HUES6 (cell line): Measurements from ENCODE around the gene KDM3B.

ENCODE experiments used
- H3K27ac ChIP-seq: 2 replicates; pipeline ENCODE4 v1.7.0; 2013; ENCODE audit warnings: low read depth, mild to moderate bottlenecking, low read length, inconsistent platforms
- H3K27me3 ChIP-seq: 2 replicates; pipeline ENCODE4 v1.6.1; 2013; ENCODE audit warnings: low read length; ENCODE audit not compliant: control insufficient read depth, insufficient read depth
- H3K36me3 ChIP-seq: 2 replicates; pipeline ENCODE4 v1.6.1; 2013; ENCODE audit warnings: low read length; ENCODE audit not compliant: control insufficient read depth, insufficient read depth
- H3K4me1 ChIP-seq: 2 replicates; pipeline ENCODE4 v1.6.1; 2013; ENCODE audit warnings: low read length; ENCODE audit not compliant: control insufficient read depth, insufficient read depth
- H3K4me3 ChIP-seq: 2 replicates; pipeline ENCODE4 v1.5.1; 2013; ENCODE audit warnings: low read depth, low read length
- H3K9ac ChIP-seq: one replicate; pipeline ENCODE4 v1.6.1; 2013; ENCODE audit warnings: mild to moderate bottlenecking, low read length
- H3K9me3 ChIP-seq: 2 replicates; pipeline ENCODE4 v1.6.1; 2013; ENCODE audit warnings: low read depth, low read length; ENCODE audit not compliant: control insufficient read depth, insufficient read depth

KDM3B gene

DNA sequence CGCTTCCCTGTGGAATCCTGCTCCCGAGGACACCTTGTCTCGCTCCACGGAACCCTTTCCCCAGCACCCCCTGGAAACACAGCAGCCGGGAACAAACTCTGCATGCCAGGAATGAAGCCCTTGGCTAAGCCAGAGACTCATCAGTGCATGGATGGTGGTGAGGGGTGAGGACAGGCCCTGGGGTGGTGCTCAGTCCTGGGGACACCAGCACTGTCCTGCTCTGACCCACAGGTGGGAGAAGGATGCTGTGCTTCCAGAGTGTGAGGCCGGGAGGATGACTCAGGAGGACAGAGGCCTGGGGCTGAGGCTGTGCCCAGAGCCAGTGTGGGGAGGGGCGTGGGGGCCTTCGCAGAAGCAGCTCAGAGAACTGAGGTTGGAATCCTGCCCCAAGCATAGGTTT, 101.6 kb downstream of the KDM3B start:
- Histone ChIP-seq H3K27ac (no peak overlapping the region), H3K36me3 (no peaks in the 10 kb centered on the region), H3K9me3 (no peaks in the 10 kb centered on the region), H3K4me1 (peaks cover 22% of the 10 kb centered on the region), H3K27me3 (no peaks in the 10 kb centered on the region), H3K9ac (no peak overlapping the region), H3K4me3 (no peak overlapping the region)

DNA sequence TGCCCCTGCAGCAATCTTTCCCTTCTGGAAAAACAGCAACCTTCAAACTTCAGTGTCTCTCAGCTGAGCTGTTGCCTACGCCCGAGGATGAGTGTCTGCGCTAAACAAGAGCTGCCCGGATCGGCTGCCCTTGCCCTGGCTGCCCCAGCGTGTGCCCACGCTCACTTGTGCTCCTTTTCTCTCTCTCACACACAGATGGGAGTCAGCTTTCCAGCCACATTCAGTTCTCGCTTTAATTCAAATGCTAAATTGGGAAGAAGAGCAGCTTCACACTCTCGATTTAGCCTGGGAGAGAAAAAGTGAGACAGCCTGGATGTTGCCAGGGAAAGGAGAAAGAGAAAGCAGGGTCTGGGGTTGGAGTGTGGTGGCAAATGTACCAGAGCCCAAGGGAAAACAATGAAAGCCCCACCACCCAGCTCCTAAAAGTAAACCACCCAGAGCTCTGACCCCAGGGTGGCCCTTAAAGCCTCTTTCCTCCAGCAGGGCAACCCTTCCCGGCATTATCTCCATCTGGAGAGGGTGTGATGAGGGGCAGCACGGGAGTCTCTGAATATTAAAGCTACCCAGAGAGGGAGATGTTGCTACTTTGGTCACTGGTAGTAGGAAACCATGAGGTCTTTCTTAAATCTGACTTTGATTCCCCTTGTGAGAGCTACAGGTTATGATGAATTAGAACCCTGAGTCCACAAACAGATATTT, 102.9 kb downstream of the KDM3B start:
- H3K9ac ChIP-seq, result no peak overlapping the region

DNA sequence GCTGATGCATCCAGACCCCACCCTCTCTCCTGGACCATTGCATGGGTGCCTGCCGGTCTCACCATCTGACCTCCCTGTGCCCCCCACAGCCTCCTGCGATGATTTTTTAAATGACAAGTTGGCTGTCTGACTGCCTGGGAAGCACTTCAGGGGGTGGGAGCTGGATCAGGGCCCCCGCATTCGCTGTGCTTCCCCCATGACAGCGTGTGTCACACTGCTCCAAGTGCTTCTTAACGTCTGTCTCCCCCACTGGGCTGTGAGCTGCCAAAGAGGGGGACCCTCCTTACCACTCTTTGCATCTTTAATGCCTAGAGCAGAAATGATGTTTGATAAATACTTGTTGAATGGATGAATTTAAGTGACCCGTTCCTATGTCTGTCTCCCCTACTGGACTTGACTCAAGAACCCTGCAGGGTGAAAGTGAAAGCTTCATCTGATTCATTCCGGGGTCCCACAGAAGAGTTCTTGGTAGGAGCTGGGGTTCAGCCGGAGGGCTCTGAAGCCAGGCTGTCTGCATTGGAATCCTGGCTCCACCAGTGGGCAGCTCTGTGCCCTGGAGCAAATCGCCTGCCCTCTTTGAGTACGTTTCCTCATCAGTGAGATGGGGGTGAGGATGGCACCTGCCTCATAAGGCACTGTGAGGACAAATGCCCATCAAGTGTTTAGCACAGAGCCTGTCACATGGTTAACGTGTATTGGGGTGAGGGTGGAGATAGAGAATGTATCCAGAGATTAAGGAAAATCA, 105.2 kb downstream of the KDM3B start:
- no peaks in the 10 kb centered on the region for H3K9me3 ChIP-seq
- H3K4me1 ChIP-seq, result peaks cover 17% of the 10 kb centered on the region
- no peak overlapping the region for H3K9ac ChIP-seq
- no peak overlapping the region for H3K27ac ChIP-seq
- no peaks in the 10 kb centered on the region for H3K27me3 ChIP-seq
- no peaks in the 10 kb centered on the region for H3K36me3 ChIP-seq
- no peak overlapping the region for H3K4me3 ChIP-seq

More for the DNA sequence above, 102.9 kb downstream of the KDM3B start:
- H3K4me3 ChIP-seq, result no peak overlapping the region
- no peaks in the 10 kb centered on the region for H3K36me3 ChIP-seq
- H3K9me3 ChIP-seq, result no peaks in the 10 kb centered on the region
- peaks cover 17% of the 10 kb centered on the region for H3K4me1 ChIP-seq
- no peaks in the 10 kb centered on the region for H3K27me3 ChIP-seq
- no peak overlapping the region for H3K27ac ChIP-seq

DNA sequence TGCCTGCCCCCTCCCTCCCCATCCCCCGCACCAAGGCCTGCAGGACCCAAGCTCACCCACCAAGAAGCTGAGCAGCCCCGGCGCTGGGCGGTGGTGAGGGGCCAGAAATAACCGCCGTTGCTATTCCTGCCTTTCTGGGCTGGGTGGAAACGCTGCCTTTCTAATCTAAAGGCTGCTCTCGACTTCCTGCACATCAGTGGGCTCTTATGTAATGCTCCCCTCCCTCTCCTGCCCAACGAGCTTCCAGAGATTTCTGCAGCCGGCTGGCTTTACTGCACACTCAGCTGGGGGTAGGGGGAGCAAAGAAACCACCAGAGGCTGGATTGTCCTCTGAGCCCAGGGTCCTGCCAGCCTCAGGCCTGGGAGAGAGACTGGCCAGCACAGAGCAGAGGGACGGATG, 105.9 kb downstream of the KDM3B start:
- Histone ChIP-seq H3K4me3 (no peak overlapping the region), H3K9ac (no peak overlapping the region)

DNA sequence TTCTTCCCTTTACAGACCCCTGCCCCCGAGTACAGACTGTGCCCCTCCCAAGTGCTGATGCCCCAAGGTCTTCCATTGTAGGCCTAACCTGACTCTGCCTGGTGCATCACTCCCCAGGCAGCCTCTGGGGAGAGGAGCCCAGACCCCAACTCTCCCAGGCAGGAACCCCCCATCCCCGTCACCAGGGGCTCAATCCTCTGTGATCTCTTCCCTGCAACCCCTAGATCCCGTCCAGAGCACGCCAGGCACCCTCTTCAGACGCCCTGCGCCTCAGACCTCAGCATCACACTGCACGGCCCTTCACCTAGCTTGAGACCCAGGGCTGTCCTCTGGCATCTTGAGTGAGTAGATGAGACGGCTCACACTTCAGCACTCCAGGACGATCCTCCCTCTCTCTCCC, 106.4 kb downstream of the KDM3B start:
- Histone ChIP-seq H3K27ac (no peak overlapping the region), H3K4me1 (peaks cover 23% of the 10 kb centered on the region), H3K4me3 (no peak overlapping the region), H3K9ac (no peak overlapping the region), H3K9me3 (no peaks in the 10 kb centered on the region), H3K36me3 (no peaks in the 10 kb centered on the region), H3K27me3 (no peaks in the 10 kb centered on the region)

More for the DNA sequence above, 105.9 kb downstream of the KDM3B start:
- no peak overlapping the region for H3K27ac ChIP-seq
- H3K9me3 ChIP-seq, result no peaks in the 10 kb centered on the region
- no peaks in the 10 kb centered on the region for H3K36me3 ChIP-seq
- H3K27me3 ChIP-seq, result no peaks in the 10 kb centered on the region
- H3K4me1 ChIP-seq, result peaks cover 19% of the 10 kb centered on the region

DNA sequence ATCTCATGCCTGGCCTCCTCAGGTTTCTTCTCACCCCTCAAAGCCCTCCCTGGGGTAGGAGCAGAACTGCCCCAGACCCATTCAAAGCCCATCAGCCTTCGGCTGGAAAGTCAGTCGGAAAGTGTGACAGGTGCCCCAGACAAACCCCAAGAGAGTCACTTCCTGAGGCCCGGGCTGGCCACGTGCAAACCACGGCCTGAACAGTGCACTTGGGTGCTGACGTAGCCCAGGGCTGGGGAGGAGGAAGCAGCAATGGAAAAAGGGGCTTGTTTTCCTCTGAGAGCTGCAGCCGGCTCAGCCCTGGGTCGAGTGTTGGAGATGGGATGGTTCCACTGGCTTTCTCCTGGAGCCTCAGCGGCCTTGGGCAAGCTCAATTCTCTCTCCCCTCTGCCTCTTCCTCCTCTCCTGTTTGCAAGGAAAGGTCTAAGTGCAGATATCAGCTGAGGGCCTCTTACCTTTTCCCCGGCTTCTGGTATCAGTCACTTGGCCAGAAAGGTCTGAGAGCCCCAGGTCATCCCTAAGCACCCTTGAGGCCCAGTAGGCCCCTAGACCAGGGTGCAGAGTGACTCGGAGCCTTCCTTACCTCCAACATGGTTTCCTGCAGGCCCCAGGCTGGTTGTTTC, 106.9 kb downstream of the KDM3B start:
- Histone ChIP-seq H3K4me3 (no peak overlapping the region), H3K27ac (no peak overlapping the region), H3K9ac (no peak overlapping the region), H3K36me3 (no peaks in the 10 kb centered on the region), H3K27me3 (no peaks in the 10 kb centered on the region), H3K9me3 (no peaks in the 10 kb centered on the region), H3K4me1 (peaks cover 22% of the 10 kb centered on the region)

DNA sequence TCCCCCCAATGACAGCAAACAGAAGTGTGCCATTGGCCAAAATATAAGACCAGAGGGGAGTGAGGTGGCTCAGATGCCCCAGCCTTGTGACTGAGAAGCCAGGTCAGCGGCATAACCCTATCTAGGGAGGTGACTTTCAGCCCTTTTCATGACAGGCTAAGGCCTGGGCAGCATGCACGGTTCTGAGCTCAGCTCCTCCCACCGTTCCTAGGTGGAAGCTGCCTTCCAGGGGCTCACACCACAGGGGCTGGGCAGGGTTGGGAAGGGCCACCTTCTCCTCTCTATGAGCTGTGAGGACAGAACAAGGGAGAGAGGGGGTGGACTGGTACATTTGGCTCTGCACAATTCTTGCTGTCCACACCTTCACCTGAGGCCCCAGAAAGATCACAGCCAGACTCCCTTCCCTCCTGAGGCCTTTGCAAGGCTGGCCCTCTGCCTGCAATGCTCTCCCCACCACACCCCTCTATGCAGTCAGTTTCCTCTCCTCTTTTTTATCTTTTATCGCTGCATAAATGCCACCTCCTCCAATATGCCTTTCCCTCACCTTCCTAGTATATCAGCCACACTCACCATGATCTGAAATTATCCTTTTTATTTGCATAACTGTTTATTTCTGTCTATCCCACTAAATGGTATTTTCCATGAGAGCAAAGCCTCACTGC, 107.7 kb downstream of the KDM3B start:
- no peaks in the 10 kb centered on the region for H3K9me3 ChIP-seq
- H3K36me3 ChIP-seq, result no peaks in the 10 kb centered on the region
- no peaks in the 10 kb centered on the region for H3K27me3 ChIP-seq
- H3K4me3 ChIP-seq, result no peak overlapping the region
- H3K9ac ChIP-seq, result no peak overlapping the region
- H3K4me1 ChIP-seq, result peaks cover 15% of the 10 kb centered on the region
- no peak overlapping the region for H3K27ac ChIP-seq

DNA sequence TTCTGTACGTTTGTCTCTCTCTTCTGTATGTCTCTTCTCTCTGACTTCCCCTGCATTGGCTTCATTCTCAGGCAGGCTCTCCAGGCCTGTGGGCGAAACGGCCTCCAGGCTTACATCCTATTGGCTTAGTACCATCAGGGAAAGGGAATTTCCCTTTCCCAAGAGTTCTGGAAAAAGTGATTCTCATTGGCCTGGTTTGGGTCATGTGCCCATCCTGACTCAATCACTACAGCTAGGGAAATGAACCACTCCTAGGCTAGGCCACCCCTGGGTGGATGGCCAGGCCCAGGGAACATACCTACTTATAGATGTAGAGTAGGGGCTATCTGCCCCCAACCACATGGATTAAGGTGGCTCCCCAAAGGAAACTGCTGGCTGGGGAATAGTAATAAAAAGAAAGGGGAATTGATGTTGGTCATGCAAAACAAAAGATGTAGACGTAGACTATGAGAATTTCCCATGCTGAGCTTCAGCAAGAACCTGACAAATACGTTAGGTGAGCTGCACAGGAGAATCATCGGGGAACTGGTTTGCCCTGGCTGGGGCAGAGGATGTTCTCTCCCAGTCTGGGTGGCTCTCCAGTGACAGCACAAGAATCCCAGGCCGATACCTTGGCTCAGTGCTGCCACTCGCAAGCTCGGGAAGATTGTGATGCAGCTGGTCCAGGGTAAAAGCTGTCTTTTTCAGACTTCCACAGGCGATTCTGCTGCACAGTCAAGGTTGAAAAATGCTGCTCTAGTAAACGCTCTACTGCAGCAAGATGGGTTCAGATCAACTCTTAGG, 109.0 kb downstream of the KDM3B start:
- H3K9ac ChIP-seq, result no peak overlapping the region
- peaks cover 13% of the 10 kb centered on the region for H3K4me1 ChIP-seq
- H3K27ac ChIP-seq, result no peak overlapping the region

DNA sequence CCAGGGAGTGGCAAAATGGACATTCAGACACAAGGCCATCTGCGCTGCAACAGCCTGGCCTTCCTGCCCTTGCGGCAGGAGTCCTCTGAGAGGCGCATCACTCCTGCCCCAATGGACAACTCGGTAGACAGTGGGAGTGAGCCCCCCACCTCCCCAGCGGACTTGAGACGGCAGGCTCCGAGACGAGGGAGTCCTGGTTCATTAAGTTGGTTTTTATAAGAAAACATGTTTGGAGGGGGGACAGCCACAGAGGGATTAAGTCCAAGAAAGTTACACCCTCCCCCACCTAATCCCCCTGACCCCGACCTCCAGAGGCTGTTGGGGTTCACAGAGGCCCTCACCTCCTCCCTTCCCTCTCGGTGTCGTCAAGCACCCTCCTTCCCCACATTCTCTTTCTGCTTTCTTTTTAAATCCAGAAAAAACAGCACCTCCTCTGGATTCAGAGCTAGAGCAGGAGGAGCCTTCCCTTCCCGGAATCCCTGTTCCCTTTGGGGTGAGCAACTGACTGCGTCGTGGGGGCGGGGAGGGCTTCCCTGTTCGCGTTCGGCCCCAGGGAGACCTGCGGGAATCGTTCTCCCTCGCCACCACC, 111.0 kb downstream of the KDM3B start:
- Histone ChIP-seq H3K36me3 (peaks cover 16% of the 10 kb centered on the region), H3K9ac (peak overlapping the region; percentile 89), H3K27me3 (peaks cover 27% of the 10 kb centered on the region), H3K9me3 (no peaks in the 10 kb centered on the region), H3K4me1 (peaks cover 16% of the 10 kb centered on the region), H3K4me3 (peak overlapping the region; percentile 85), H3K27ac (peak overlapping the region; percentile 69)

More for the DNA sequence above, 109.0 kb downstream of the KDM3B start:
- Histone ChIP-seq H3K4me3 (no peak overlapping the region), H3K36me3 (no peaks in the 10 kb centered on the region), H3K9me3 (no peaks in the 10 kb centered on the region), H3K27me3 (peaks cover 10% of the 10 kb centered on the region)

DNA sequence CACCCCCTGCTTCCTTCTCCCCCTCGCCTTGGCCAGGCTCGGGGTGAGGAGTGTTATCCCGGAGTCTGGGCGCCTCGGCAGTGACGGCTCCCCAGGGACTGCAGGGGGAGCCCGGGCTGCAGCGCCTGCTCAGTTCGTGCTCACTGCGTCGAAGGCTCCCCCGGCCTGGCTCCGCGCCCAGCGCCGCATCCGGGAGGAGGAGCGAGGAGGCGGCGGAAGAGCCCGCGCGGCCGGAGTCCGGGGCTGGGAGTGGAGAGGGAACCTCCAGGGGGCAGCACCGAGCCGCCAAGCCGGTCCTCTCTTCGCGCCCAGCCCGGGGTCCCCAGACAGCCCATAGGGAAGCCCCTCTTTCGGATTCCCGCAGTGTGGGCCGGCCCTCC, 111.5 kb downstream of the KDM3B start:
- H3K4me1 ChIP-seq, result peaks cover 13% of the 10 kb centered on the region
- H3K4me3 ChIP-seq, result peak overlapping the region; percentile 85
- peaks cover 16% of the 10 kb centered on the region for H3K36me3 ChIP-seq
- H3K27ac ChIP-seq, result peak overlapping the region; percentile 97
- peaks cover 27% of the 10 kb centered on the region for H3K27me3 ChIP-seq
- no peaks in the 10 kb centered on the region for H3K9me3 ChIP-seq
- H3K9ac ChIP-seq, result peak overlapping the region; percentile 89
